Heart left ventricle (tissue), 13 donors: ENCODE results near the gene IQSEC1.

Source experiments
- CTCF ChIP-seq, 12 donors: fragments of 200-600 bp; sonication (generic) in 4 of 12; IDR thresholded peaks; one replicate each; pipeline versions ENCODE4 v1.5.0 to v1.8.0; 2018 to 2022; ENCODE audit warnings: antibody characterized with exemption in 12 of 12, mild to moderate bottlenecking in 5 of 12
- POLR2A ChIP-seq, 2 donors: fragments of 450-650 bp; IDR thresholded peaks; one replicate each; pipeline ENCODE4 v1.6.1; 2017; ENCODE audit warnings: antibody characterized with exemption in 2 of 2, mild to moderate bottlenecking in 2 of 2, moderate library complexity in 2 of 2
- donor health status: ischemic (EF 13 %, LVEDD 7.1; RV severe dilation, severe dysfunction).
- donor health status: DM: no; HTN: yes; CAD: no.
- donor health status: DM: no; HTN: no; CAD: no.
- donor health status: ischemic (EF 25% LVEDD 6.9; RV normal size, moderate dysfunction).
- donor health status: ischemic (EF 25% LVEDD 5.7; RV mildly dilated, moderate dysfunction).
- donor health status: ischemic (EF 35%, LVEDD 5.7; RV mildly dilated, moderate dysfunction).
- donor health status: nonischemic (EF 11% LVEDD 7.7; RV severe dilation, severe dysfunction).
- donor health status: DM: yes; HTN: yes; CAD: no.
- donor health status: PGD.
- donor health status: ischemic (EF 29% LVEDD 5.4; RV normal size, mild dysfunction).
- donor health status: nonischemic (EF 23%, LVEDD 6.1; RV moderate dilation, normal function).

- TF ChIP-seq CTCF (IDR thresholded peaks at IDR 0.05), result no peak
- peak in 1 of 2 donors; percentile 33 for TF ChIP-seq POLR2A (IDR thresholded peaks at IDR 0.05)
These were observed 109.1 kb downstream of the IQSEC1 start for GRCh38 chr3:12963922-12964701.
